Mesendoderm (in vitro differentiated cells): ENCODE results near the gene MMP14.
"Not testable (repeated sequence)": the region's sequence is repeated elsewhere in the genome, so short reads cannot be mapped to it uniquely, and the experiment has no call there.

Source experiments
- DNase-seq: peaks from one replicate; pipeline ENCODE4 v3.0.0; 2013
- H2AK5ac ChIP-seq: 2 replicates; pipeline ENCODE4 v1.6.1; 2013; ENCODE audit warnings: low read length, inconsistent platforms
- H2BK120ac ChIP-seq: 2 replicates; pipeline ENCODE4 v1.6.1; 2013; ENCODE audit warnings: low read depth, mild to moderate bottlenecking, low read length, moderate library complexity, mixed read lengths
- H2BK15ac ChIP-seq: replicated peaks from 2 replicates; pipeline ENCODE4 v1.6.1; 2013; ENCODE audit warnings: low read depth, mild to moderate bottlenecking, moderate library complexity
- H2BK5ac ChIP-seq: 2 replicates; pipeline ENCODE4 v1.6.1; 2013; ENCODE audit warnings: low read length, inconsistent platforms
- H3K18ac ChIP-seq: 2 replicates; pipeline ENCODE4 v1.6.1; 2013; ENCODE audit warnings: mild to moderate bottlenecking, low read length, mixed read lengths
- H3K23ac ChIP-seq: one replicate; pipeline ENCODE4 v1.6.1; 2013; ENCODE audit warnings: low read length
- H3K27ac ChIP-seq: 2 replicates; pipeline ENCODE4 v1.5.1; 2013; ENCODE audit warnings: low read depth, mild to moderate bottlenecking, inconsistent platforms, low read length, moderate library complexity
- H3K27me3 ChIP-seq: 2 replicates; pipeline ENCODE4 v1.6.1; 2013; ENCODE audit warnings: low read length, control low read depth, mild to moderate bottlenecking, inconsistent platforms; ENCODE audit not compliant: insufficient read depth, poor library complexity
- H3K36me3 ChIP-seq: 2 replicates; pipeline ENCODE4 v1.6.1; 2013; ENCODE audit warnings: low read length, inconsistent platforms; ENCODE audit not compliant: control insufficient read depth, insufficient read depth
- H3K4ac ChIP-seq: one replicate; pipeline ENCODE4 v1.6.1; 2013; ENCODE audit warnings: low read depth, mild to moderate bottlenecking, low read length, moderate library complexity
- H3K4me1 ChIP-seq: 2 replicates; pipeline ENCODE4 v1.6.1; 2013; ENCODE audit warnings: low read depth, low read length, inconsistent platforms; ENCODE audit not compliant: control insufficient read depth
- H3K4me2 ChIP-seq: 2 replicates; pipeline ENCODE4 v1.6.1; 2013; ENCODE audit warnings: low read length
- H3K4me3 ChIP-seq: 2 replicates; pipeline ENCODE4 v1.5.1; 2013; ENCODE audit warnings: mild to moderate bottlenecking, low read length
- H3K56ac ChIP-seq: one replicate; pipeline ENCODE4 v1.6.1; 2013; ENCODE audit warnings: low read length
- H3K79me1 ChIP-seq: 2 replicates; pipeline ENCODE4 v1.6.1; 2013; ENCODE audit warnings: low read length, inconsistent platforms
- H3K79me2 ChIP-seq: 2 replicates; pipeline ENCODE4 v1.6.1; 2013; ENCODE audit warnings: mild to moderate bottlenecking, low read length; ENCODE audit not compliant: control insufficient read depth, insufficient read depth
- H3K9ac ChIP-seq: 2 replicates; pipeline ENCODE4 v1.6.1; 2013; ENCODE audit warnings: low read length, inconsistent platforms
- H4K5ac ChIP-seq: one replicate; pipeline ENCODE4 v1.6.1; 2013; ENCODE audit warnings: low read length
- H4K8ac ChIP-seq: one replicate; pipeline ENCODE4 v1.6.1; 2013; ENCODE audit warnings: low read depth, mild to moderate bottlenecking, control low read depth, low read length, moderate library complexity
- WGBS: extraction: QIAGEN DNeasy Blood & Tissue Kit; methylation state at CpG from one replicate; pipeline ENCODE4 v1.1.7; 2013; ENCODE audit warnings: low lambda C conversion rate, missing lambda C conversion rate; ENCODE audit not compliant: insufficient coverage; ENCODE audit errors: extremely low coverage; 5-methylcytosine and 5-hydroxymethylcytosine counted together

The MMP14 gene

GRCh38 chr14:22800346-22800745 is 36.0 kb upstream of the MMP14 start:
- Histone ChIP-seq H3K27ac (no peak overlapping the region), H3K36me3 (no peaks in the 10 kb centered on the region), H3K56ac (no peak overlapping the region), H2AK5ac (no peak overlapping the region), H2BK15ac (no peak overlapping the region), H3K4ac (no peak overlapping the region), H2BK120ac (no peak overlapping the region), H3K23ac (no peak overlapping the region), H4K5ac (no peak overlapping the region), H3K27me3 (no peaks in the 10 kb centered on the region), H3K9ac (no peak overlapping the region), H3K79me2 (no peaks in the 10 kb centered on the region), H3K4me1 (peaks cover 7% of the 10 kb centered on the region), H2BK5ac (no peak overlapping the region), H3K4me3 (no peak overlapping the region), H4K8ac (no peak overlapping the region), H3K18ac (no peak overlapping the region), H3K79me1 (no peaks in the 10 kb centered on the region), H3K4me2 (no peak overlapping the region)
- no CpG with 5 or more reads among the region's 10 CpGs for WGBS
- DNase-seq: no peak

GRCh38 chr14:22801716-22802115 is 34.7 kb upstream of the MMP14 start:
- no peaks in the 10 kb centered on the region for H3K36me3 ChIP-seq
- WGBS: no CpG with 5 or more reads among the region's 8 CpGs

GRCh38 chr14:22802860-22803686 is 33.3 kb upstream of the MMP14 start:
- no peaks in the 10 kb centered on the region for H3K36me3 ChIP-seq
- H3K4me2 ChIP-seq: no peak overlapping the region
- H3K23ac ChIP-seq: no peak overlapping the region
- H3K56ac ChIP-seq: no peak overlapping the region
- H2AK5ac ChIP-seq: no peak overlapping the region
- DNase-seq: no peak
- no peak overlapping the region for H4K5ac ChIP-seq
- no peaks in the 10 kb centered on the region for H3K79me1 ChIP-seq
- no peak overlapping the region for H3K18ac ChIP-seq
- H3K27ac ChIP-seq: no peak overlapping the region
- no peak overlapping the region for H2BK15ac ChIP-seq
- no peaks in the 10 kb centered on the region for H3K27me3 ChIP-seq
- no CpG with 5 or more reads among the region's 12 CpGs for WGBS
- no peak overlapping the region for H3K9ac ChIP-seq
- H4K8ac ChIP-seq: no peak overlapping the region
- no peaks in the 10 kb centered on the region for H3K4me1 ChIP-seq
- H3K4me3 ChIP-seq: no peak overlapping the region
- H3K4ac ChIP-seq: no peak overlapping the region
- no peak overlapping the region for H2BK5ac ChIP-seq
- no peaks in the 10 kb centered on the region for H3K79me2 ChIP-seq
- H2BK120ac ChIP-seq: no peak overlapping the region

More at GRCh38 chr14:22801716-22802115, 34.7 kb upstream of the MMP14 start:
- Histone ChIP-seq H3K79me1 (no peaks in the 10 kb centered on the region), H3K18ac (no peak overlapping the region), H3K23ac (no peak overlapping the region), H2BK15ac (no peak overlapping the region), H2BK120ac (no peak overlapping the region), H2AK5ac (no peak overlapping the region), H3K9ac (no peak overlapping the region), H4K8ac (no peak overlapping the region), H3K4ac (no peak overlapping the region), H3K27me3 (no peaks in the 10 kb centered on the region), H3K27ac (no peak overlapping the region), H3K79me2 (no peaks in the 10 kb centered on the region), H3K4me1 (peaks cover 5% of the 10 kb centered on the region), H4K5ac (no peak overlapping the region), H3K4me3 (no peak overlapping the region), H2BK5ac (no peak overlapping the region), H3K56ac (no peak overlapping the region), H3K4me2 (no peak overlapping the region)
- DNase-seq: no peak

- Histone ChIP-seq H4K5ac (no peak overlapping the region), H3K27me3 (no peaks in the 10 kb centered on the region), H4K8ac (no peak overlapping the region), H2BK5ac (no peak overlapping the region), H3K4me2 (no peak overlapping the region), H3K56ac (no peak overlapping the region), H3K79me1 (no peaks in the 10 kb centered on the region), H2AK5ac (no peak overlapping the region), H3K9ac (no peak overlapping the region), H2BK15ac (no peak overlapping the region), H3K27ac (no peak overlapping the region), H3K4ac (no peak overlapping the region), H3K36me3 (no peaks in the 10 kb centered on the region), H3K18ac (no peak overlapping the region), H3K4me3 (no peak overlapping the region), H3K23ac (no peak overlapping the region), H3K79me2 (no peaks in the 10 kb centered on the region), H2BK120ac (no peak overlapping the region), H3K4me1 (no peaks in the 10 kb centered on the region)
- DNase-seq: no peak
- no CpG with 5 or more reads among the region's 3 CpGs for WGBS
Measured at GRCh38 chr14:22803687-22803974, 32.8 kb upstream of the MMP14 start.

GRCh38 chr14:22805235-22805634 is 31.1 kb upstream of the MMP14 start:
- not testable (repeated sequence) for H3K4me2 ChIP-seq, H3K4me3 ChIP-seq, H2AK5ac ChIP-seq, H3K18ac ChIP-seq, H4K8ac ChIP-seq, H3K27ac ChIP-seq, H3K36me3 ChIP-seq, H3K9ac ChIP-seq, H2BK120ac ChIP-seq, H2BK5ac ChIP-seq, H3K27me3 ChIP-seq, H3K79me2 ChIP-seq, H3K79me1 ChIP-seq, H3K4ac ChIP-seq, DNase-seq, H3K23ac ChIP-seq, H2BK15ac ChIP-seq, H3K56ac ChIP-seq, H3K4me1 ChIP-seq, H4K5ac ChIP-seq
- WGBS: no CpG with 5 or more reads among the region's 4 CpGs
